Neutrophil (primary cell): ENCODE data around the gene KLHL17.

Source experiments
- H3K27ac ChIP-seq: fragments of 200-600 bp; sonication (generic); 2 replicates; pipeline ENCODE4 v1.5.1; 2016; ENCODE audit warnings: mild to moderate bottlenecking, moderate library complexity
- H3K27me3 ChIP-seq: fragments of 200-600 bp; sonication (generic); 2 replicates; pipeline ENCODE4 v1.6.0; 2016; ENCODE audit warnings: mild to moderate bottlenecking
- H3K36me3 ChIP-seq: fragments of 200-600 bp; sonication (generic); 2 replicates; pipeline ENCODE4 v1.5.1; 2017
- H3K4me1 ChIP-seq, 2 experiments: fragments of 200-600 bp in 1 of 2; sonication (generic) in 1 of 2; 1 replicate in 1 of 2; 2 replicates in 1 of 2; pipeline versions ENCODE4 v1.5.1 to v1.6.1; 2013 to 2016; ENCODE audit warnings: low read depth in 1 of 2, low read length in 1 of 2, mild to moderate bottlenecking in 1 of 2, moderate library complexity in 1 of 2; ENCODE audit not compliant: control insufficient read depth in 1 of 2, insufficient read depth in 1 of 2
- H3K4me3 ChIP-seq, 2 experiments: fragments of 200-600 bp in 1 of 2; sonication (generic) in 1 of 2; 1 replicate in 1 of 2; 2 replicates in 1 of 2; pipeline ENCODE4 v1.5.1; 2013 to 2016; ENCODE audit warnings: low read depth in 1 of 2, low read length in 1 of 2, mild to moderate bottlenecking in 1 of 2, moderate library complexity in 1 of 2
- H3K9me3 ChIP-seq: fragments of 200-600 bp; sonication (generic); 2 replicates; pipeline ENCODE4 v1.5.1; 2016
- TF ChIP-seq, protein P1 (sequence below): fragments of 200-600 bp; sonication (generic); IDR thresholded peaks from 2 replicates; pipeline ENCODE4 v1.5.1; 2016; ENCODE audit warnings: antibody characterized with exemption

The KLHL17 gene

DNA sequence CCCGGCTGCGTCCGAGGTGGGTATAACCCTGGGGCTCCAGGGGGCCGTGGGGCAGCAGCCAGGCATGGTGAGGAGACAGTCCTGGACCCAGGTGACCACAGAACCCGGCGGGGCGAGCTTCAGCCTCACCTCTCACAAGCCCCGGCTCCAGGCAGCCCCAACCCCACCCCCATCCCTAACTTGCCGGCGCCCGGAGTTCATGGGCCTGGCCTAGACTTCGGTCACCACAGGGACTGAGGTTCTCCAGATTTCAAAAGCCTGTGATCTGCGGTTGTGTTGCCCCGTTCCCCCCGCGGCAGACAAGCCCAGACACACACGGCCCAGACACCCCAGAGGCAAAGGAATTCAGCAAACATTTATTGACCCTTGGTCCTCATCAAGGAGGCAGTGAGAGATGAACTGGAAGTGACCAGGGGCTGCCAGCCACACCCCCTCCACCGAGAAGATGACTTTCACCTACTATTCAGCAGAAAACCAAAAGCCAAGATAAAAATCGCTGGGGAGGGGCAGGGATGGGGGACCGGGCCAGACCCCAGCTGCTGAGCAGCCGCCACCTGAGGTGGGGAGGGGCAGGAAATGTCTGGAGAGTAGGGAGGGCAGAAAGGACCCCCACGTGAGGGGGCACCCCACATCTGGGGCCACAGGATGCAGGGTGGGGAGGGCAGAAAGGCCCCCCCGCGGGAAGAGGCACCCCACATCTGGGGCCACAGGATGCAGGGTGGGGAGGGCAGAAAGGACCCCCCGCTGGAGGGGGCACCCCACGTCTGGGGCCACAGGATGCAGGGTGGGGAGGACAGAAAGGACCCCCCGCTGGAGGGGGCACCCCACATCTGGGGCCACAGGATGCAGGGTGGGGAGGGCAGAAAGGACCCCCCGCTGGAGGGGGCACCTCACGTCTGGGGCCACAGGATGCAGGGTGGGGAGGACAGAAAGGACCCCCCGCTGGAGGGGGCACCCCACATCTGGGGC is 35.6 kb downstream of the KLHL17 start:
- no peaks in the 10 kb centered on the region for H3K9me3 ChIP-seq
- TF ChIP-seq, protein P1, sequence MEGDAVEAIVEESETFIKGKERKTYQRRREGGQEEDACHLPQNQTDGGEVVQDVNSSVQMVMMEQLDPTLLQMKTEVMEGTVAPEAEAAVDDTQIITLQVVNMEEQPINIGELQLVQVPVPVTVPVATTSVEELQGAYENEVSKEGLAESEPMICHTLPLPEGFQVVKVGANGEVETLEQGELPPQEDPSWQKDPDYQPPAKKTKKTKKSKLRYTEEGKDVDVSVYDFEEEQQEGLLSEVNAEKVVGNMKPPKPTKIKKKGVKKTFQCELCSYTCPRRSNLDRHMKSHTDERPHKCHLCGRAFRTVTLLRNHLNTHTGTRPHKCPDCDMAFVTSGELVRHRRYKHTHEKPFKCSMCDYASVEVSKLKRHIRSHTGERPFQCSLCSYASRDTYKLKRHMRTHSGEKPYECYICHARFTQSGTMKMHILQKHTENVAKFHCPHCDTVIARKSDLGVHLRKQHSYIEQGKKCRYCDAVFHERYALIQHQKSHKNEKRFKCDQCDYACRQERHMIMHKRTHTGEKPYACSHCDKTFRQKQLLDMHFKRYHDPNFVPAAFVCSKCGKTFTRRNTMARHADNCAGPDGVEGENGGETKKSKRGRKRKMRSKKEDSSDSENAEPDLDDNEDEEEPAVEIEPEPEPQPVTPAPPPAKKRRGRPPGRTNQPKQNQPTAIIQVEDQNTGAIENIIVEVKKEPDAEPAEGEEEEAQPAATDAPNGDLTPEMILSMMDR: no peak

DNA sequence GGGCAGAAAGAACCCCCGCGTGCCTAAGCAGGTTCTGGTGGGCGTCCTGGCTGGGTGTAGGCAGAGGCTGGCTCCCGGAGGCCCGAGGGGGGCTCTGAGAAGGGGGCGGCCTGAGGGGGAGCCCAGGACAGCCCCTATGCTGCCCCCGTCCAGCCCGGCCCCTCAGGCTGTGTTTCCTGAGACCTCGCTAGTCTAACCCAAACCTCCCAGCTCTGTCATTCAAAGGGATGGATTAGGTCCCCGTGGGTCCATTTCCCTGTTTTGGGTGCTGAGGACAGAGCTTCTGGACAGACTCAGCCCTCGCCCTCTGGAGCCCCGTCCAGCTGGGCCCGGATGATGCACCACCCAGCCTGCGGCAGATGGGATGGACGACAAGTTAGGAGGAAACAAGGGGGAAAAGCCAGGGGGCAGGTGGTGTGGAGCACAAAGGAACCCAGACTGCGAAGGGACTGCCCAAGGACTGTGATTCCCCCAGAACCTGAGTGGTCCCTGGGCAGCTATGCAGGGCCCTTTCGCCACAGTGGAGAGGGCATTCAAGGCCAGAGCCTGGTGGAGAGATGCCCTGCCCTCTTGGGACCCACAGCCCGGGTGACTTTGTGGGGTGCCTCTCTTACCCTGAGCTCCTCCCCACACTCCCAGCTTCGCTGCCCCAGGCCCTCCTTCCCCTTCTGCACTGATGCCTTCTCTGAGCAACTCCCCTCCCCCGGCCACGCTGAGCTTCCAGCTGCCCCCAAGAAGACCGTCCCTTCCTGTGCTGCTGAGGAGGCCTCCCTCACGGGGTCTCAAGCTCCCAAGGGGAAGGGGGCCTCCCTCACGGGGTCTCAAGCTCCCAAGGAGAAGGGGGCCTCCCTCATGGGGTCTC is 36.7 kb downstream of the KLHL17 start:
- H3K4me3 ChIP-seq: no peak overlapping the region
- H3K9me3 ChIP-seq: no peaks in the 10 kb centered on the region
- no peaks in the 10 kb centered on the region for H3K36me3 ChIP-seq
- TF ChIP-seq, protein P1: no peak
- peaks cover 99% of the 10 kb centered on the region for H3K27me3 ChIP-seq
- no peak overlapping the region for H3K27ac ChIP-seq
- peaks cover 23 to 39% of the 10 kb centered on the region in 2 experiments for H3K4me1 ChIP-seq

More for the DNA sequence above, 35.6 kb downstream of the KLHL17 start:
- Histone ChIP-seq H3K4me3 (no peak overlapping the region), H3K36me3 (no peaks in the 10 kb centered on the region), H3K4me1 (peaks cover 16 to 29% of the 10 kb centered on the region in 2 experiments), H3K27ac (no peak overlapping the region), H3K27me3 (peaks cover 98% of the 10 kb centered on the region)

DNA sequence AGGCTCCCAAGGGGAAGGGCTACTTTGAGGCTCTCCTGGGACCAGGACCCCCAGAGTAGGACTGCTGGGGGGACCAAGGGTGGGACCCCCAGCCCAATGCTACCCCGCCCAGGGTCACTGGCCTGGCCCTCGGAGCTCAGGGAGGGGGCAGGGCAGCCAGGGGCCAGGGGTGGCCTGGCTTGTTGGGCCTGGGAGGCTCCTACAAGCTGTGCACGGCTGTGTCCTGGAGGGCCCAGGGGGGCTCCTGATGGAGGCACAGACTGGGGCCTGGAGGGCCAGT is 37.3 kb downstream of the KLHL17 start:
- Histone ChIP-seq H3K36me3 (no peaks in the 10 kb centered on the region), H3K9me3 (no peaks in the 10 kb centered on the region), H3K27ac (no peak overlapping the region), H3K4me1 (peaks cover 23 to 39% of the 10 kb centered on the region in 2 experiments), H3K4me3 (no peak overlapping the region), H3K27me3 (peaks cover 99% of the 10 kb centered on the region)
- TF ChIP-seq, protein P1: no peak

DNA sequence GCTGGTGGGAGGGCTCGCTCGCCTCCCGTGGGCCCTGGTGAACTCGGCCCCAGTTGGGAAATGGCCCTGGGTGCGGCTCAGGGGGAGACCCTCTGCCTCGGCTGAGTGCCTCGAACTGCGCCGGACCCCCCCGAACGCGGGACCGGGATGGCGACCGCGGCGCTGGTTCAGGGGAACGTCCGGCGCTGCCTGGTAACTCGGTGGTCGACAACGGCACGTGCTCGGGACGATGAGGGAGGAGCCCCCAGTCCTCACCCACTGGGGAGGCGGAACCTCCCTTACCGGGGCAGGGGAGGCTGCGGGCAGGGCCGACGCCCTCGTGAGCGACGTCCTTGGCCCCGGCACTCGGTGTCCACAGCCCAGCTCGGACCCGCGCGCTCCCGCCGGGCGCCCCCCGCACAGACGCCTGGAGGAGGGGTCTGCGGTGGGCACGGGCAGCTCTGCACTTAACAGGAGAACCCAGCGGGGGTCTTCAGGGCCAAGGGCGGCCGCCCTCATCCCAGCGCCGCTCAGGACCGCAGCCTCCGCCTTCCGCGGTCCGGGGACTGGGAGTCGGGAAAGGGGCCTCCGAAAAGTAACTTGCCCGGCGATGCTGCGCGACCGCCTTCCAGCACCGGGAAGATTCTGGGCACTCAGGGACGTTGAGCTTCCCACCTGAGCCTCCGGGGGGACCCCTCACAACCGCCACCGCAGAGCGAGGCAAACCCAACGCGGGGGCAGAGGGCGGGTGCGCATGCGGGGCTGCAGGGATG is 37.8 kb downstream of the KLHL17 start:
- TF ChIP-seq, protein P1: no peak
- no peaks in the 10 kb centered on the region for H3K36me3 ChIP-seq
- no peak overlapping the region for H3K27ac ChIP-seq
- H3K9me3 ChIP-seq: no peaks in the 10 kb centered on the region
- peaks cover 100% of the 10 kb centered on the region for H3K27me3 ChIP-seq
- H3K4me1 ChIP-seq: peaks cover 23 to 39% of the 10 kb centered on the region in 2 experiments
- no peak overlapping the region for H3K4me3 ChIP-seq

DNA sequence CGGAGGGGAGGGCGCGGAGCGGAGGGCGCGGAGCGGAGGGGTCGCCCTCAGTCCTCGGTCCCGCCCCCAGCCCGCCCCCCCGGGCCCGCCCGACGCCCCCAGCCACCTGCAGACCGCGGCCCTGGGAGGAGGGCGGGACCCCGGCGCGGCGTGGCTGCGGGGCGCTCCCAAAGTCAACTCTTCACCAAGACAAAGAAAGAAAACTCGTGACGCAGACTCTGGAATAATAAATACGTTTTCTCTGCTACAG is 38.3 kb downstream of the KLHL17 start:
- H3K27ac ChIP-seq: no peak overlapping the region
- H3K9me3 ChIP-seq: no peaks in the 10 kb centered on the region
- peaks cover 23 to 39% of the 10 kb centered on the region in 2 experiments for H3K4me1 ChIP-seq
- TF ChIP-seq, protein P1: no peak
- peaks cover 100% of the 10 kb centered on the region for H3K27me3 ChIP-seq
- no peak overlapping the region for H3K4me3 ChIP-seq
- no peaks in the 10 kb centered on the region for H3K36me3 ChIP-seq
